Epidermal melanocyte (primary cell): ENCODE measurements around the gene PALS1.
A peak's percentile ranks its signal among the peaks of the same experiment; 100 is the strongest.

Source experiments
- DNase-seq: peaks from one replicate; pipeline ENCODE4 v3.0.0; 2011; ENCODE audit warnings: low spot score; ENCODE audit not compliant: insufficient read length

Gene PALS1

DNA sequence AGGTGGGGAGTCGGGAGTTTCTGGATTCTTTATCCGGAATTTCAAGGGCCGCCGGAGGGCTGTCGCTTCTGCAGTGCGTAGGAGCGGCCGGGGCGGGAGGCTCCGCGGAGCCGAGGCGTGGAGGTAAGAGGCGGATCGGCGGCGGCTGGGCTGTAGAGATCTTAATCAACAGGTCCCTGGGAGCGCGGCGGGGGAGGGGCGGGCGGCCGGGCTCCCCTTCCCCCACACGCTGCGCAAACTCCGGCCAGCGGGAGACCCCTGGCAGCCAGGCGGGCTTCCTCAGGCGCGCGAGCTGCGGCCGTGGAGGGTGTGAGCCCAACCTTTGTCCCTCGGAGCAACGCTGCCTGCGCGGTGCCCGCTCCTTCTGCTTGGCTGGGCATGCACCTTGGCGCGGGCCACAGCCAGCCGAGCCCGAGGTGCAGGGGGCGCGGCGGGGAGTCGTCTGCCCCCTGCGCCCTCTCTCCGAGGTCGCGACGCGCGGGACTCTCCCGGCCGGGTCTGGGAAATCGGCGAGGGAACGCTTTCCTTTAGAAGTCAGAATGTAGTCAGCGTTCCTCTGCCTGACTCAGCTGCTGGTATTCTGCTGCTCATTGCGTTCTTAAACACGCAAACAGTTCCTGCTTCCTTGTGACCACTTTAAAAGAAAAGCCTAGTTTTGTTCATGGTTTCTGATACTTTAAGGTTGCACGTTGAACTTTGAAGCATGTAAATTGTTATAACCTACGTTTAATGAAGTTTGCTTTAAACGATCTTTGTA, at the start of gene PALS1:
Gene PALS1, plus strand, starts transcription at position 25 of the 757 bp plus-strand sequence. CDS start 37,736 bp downstream, outside the sequence.
- no peak for DNase-seq

DNA sequence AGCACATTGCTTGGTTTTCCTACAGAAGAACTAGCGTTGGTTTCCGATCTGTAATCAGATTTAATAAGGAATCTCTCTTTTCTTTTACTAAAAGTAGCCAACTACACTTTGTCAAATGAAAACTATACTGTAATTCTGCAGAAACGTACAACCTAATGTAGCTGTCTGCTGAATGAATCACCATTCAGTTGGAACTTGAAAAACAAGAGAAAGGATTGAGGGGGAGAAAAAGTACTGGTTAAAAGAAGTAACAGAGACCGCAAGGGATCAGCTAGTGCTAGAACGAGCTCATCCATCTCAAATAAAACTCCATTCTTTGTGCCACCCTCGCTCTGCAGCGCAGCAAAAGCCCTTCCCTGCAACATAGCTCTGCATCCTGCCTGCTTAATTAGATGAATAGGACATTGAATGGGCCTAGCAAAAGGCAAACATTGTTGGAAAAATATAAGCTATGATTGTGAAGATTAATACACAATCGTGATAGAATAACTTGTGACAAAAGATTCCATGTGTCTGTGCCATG, 49.4 kb upstream of the PALS1 start:
- no peak for DNase-seq

DNA sequence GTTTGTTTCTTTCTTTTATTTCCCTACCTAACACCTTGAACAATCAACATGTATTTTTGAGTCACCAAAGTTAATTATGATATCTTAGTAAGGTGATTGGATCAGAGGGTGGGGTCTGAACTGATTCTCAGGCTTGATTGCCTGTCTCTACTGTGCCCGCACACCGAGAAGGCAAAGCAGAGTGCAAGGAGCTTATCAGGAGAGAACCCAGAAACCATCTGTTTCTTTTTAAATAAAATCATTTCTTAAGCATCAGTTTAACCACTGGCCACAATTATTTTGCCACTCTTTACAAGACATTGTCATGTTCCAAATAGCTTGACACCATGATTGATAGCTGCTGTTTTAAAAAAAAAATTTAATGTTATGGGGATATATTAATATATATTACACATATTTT, 48.9 kb upstream of the PALS1 start:
- DNase-seq, result no peak

DNA sequence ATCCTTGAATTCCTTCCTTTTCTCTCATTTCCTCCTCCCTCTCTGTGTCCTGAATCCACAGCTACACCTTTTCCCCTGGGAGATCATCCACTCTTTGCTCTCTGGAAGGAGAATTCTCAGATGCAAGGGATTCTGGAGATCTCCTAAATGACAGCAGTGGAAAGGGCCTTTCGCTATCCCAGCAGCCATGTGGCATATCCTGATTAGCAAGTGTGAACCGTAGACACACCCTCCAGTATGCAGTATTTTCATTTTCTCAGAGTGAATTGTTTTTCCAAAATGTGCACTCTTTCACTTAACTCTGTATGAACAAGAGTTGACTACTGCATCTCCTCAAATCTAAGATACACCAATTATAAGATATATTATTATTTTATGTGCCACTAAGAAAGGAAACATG, 46.0 kb upstream of the PALS1 start:
- DNase-seq, result no peak

DNA sequence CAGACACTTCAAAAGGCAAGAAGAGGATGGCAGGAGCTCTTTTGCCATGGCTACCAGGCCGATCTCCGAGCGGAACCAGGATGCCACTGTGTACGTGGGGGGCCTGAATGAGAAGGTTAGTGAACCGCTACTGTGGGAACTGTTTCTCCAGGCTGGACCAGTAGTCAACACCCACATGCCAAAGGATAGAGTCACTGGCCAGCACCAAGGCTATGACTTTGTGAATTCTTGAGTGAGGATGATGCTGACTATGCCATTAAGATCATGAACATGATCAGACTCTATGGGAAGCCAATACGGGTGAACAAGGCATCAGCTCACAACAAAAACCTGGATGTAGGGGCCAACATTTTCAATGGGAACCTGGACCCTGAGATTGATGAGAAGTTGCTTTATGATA, 42.2 kb upstream of the PALS1 start:
- DNase-seq, result no peak

DNA sequence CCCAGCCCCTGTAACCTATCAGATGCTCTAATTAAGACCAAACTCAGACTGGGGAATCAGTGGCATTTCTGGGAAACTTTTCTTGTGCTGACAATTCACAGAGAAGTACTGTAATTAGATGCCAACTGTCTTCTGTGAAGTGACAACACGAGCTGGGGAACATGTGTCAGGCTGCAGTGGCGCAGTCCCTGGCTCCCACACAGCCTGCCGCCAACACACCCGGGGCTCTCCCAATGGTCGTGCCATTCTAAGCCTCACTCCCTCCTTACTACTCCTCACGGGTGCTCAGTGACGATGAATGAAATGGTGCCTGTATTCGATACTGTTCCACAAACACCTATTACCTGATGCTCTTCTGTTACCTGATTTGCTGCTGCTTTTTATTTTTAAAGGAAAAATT, 33.4 kb upstream of the PALS1 start:
- DNase-seq, result no peak

DNA sequence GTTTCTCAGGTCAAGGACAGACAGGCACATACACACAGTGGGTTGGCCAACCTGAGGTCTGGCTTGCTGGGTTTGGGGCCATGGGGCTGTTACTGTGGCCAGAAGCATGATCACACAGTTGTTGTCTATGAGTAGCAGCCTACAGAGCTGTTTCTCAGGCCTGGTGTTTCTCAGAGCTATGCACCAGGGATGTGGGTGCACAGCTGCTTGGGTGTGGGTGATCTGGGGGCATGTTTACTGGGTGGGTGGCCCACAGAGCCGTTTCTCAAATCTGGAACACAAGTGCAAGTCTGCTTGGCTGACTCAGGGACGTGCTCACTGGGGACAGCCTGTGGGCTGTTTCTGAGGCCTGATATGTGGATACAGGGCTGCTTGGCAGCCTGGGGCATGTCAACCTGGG, 23.1 kb upstream of the PALS1 start:
- DNase-seq, result no peak

DNA sequence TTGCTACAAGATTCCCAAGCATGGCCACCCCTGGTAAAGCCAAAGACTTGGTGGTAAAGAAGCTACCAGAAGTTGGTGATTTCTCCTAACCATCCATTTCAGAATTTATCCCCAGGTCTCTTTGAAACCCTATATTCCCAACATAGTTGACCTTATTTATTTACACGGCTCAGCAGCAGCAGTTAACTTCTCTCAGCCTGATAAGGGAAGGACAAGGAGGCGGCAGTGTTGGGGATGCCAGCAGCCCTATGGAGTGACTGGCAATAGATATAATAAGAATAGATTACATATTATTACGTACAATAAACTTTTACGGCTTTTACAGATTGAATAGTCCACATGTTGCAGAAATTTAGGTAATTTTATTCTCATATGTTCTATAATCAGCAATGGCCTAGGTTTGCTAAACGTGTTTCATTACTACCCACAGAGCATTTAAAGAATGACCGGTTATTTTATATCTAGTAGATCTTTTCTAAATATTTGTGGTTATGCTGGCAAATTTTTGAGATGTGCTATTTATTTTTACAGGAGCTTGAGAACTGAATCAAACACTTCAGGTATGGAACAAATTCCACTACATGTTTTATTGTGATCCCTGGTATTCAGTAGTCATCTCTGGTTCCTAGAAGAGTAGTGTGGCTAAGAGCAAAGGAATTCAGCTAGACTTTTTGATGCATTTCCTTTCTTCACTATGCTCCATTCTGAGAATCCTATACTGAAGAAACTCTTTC, 19.8 kb upstream of the PALS1 start:
- DNase-seq, result no peak

DNA sequence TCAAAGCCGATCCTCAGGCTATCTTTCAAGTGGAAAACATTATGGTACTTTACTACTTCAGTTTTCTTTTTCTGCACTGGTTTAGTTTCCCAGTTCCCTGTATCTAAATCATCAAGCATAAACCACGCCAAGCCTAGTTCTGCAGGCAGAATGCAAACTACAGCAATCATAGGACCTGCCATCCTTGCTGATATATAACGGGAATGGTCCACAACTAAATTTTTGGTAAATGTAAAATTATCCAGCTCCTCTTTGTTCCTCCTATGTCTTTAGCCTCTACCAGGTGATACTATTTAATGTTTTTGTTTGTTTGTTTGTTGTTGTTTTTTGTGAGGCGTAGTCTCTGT, 19.3 kb upstream of the PALS1 start:
- DNase-seq, result no peak

DNA sequence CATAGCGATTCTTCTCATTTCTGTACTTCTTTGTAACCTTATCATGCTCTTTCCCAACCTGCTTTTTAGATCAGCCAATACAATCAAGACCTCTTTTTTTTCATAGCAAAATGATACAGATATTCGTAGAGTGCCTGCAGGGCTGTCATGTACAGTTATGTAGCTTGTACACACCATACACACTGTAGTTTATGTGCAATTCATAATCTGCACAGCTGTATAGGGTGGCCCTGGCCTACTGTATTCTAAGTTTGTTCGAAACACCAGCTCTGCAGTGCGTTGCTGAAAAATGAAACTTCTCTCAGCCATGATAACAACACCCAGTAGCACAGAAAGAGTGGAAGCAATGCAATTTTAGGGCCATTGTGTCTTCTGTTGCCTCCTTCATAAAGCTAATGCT, 15.7 kb upstream of the PALS1 start:
- no peak for DNase-seq

DNA sequence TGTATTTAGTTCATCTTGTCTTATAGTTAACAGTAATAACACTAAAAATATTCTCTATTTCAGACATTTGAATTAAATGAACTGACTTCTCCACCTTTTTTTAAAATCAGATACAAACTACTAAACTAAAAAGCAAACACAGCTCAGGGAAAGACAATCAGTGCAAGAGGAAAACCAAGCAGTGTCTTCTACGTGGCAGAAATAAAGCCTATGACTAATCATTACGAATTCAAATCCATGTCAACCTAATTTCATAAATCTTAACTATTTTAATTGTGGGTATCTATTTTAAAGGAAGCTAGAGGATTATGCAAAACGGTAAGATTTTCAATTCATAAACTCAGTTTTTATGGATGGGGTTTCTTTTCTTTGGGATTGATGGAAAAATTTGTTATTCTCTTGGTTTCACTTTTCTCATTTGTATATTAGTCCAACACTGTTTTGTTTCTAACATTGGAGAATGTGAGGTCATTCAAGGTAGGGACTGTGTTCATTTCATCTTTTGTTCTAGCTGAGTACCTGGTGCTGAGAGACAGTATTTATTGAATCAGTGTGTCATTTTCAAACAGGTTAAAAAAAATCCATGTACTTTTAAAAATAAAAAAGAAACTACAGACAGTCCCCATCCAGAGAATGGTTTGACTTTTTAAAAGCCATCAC, 12.8 kb upstream of the PALS1 start:
- DNase-seq, result no peak

DNA sequence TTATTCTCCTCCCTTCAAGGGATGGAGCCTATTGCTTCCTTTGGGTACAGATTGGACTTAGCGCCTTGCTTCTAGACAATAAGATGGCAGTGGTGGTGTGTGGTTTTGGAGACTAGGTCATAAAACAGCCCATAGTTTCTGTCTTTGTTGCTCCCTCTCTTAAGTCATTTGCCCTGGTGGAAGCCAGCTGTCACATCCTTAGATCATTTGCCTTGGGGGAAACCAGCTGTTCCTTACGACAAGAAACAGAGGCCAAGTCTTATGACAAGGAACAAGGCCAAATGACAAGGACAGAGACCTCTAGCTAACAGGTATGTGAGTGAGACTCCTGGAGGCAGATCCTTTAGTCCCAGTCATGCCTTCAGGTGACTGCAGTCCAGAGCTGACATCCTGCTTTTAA, 9.2 kb upstream of the PALS1 start:
- no peak for DNase-seq

DNA sequence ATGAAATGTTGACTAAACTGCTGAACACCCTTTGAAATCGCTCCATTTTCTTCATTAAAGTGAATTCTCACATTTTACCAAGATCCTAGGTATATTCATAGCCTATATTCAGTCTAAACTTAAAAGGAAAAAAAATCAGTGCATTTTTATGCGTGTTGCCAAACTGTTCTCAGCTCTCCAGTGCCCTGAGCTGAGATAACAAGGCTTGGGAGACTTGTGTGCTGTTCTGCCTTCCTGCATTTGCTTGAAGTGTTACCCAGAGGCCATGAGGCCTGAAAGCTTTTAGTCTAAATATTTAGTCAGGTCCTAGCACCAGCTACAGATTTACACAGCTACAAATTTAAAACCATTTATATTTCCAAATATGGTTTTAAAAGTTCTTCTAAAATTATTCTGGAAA, 8.6 kb upstream of the PALS1 start:
- no peak for DNase-seq

DNA sequence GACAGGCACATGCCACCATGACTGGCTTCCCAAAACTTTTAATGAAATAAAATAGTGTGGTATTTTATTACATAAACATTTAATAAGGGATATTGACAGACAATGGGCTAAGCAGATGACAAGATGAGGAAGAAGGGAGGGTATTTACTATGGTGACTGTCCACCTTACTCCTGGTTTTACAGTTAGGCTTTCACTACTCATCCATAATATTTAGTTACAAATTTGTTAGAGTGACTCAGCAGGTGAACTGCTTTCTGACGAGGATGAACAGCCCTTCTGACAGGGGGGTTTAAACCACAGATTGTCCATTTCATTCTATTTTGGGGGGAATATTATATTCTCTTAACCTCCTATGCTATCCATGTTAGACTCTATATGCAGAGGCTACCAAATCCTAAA, 3.6 kb upstream of the PALS1 start:
- no peak for DNase-seq

DNA sequence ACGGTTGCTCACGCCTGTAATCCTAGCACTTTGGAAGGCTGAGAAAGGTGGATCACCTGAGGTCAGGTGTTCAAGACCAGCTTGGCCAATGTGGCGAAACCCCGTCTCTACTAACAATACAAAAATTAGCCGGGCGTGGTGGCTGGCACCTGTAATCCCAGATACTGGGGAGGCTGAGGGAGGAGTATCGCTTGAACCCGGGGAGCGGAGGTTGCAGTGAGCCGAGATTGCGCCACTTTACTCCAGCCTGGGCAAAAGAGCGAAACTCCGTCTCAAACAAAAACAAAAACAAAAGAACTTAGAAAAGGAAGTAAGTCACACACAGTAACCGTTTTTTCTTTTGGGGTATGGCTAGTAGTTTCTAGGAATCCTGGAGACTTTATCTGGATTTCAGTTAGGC, 1.7 kb upstream of the PALS1 start:
- no peak for DNase-seq

DNA sequence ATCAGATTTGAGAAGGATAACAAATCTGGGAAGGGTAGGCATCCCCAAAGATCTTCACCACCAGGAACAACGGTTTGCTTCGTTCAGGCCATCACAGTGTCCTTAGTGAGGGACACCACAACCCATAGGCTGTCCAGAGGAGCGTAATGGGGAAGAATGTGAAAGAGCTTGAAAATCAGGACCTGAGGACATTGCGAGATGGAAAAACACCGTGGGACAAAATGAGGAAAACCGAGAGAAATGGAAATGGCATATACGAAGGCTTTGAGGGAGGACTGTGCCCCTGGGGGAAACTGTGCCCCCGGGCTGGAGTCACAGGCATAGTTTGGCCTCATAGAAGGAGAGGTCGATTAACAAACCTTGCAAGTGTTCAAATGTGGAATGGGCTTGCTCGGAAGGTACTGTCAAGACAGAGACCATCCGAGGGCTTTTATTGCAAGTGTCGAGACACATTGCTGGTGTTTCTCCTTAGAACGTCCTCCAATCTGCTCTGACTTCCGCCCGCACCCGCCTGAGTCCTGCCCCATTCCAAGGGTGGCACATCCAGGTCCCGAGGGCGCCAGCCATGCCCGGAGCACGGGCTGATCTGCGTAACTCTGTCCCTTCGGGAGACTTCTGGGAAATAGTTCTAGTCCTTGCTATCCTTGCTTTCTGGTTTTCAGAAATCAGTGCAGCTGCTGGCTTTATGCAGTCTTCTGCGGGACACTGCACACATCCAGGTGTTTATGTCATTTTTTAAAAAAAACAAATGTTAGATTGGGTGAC, 885 bp upstream of the PALS1 start:
- DNase-seq, result no peak

DNA sequence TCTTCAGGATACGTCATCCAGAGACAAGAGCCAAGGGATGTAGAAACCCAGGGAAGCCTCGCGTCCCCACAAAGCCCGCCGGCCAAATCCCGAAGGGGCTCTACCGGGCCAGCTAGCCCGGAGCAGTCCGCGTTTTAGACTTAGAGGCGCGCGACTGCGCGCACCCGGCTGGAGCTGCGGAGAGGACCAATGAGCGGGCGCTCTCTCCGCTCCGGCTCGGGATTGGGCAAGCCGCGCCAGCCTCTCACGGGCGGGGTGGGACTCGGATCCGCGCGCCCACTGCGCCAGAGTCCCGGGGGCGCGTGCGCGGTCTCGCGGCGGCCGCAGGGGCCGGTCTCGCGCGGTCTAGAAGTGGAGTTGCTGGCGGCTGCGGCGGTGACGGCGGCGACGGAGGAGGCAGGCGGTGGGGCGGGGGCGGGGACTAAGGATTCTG, 241 bp upstream of the PALS1 start:
- peak; percentile 86 for DNase-seq

DNA sequence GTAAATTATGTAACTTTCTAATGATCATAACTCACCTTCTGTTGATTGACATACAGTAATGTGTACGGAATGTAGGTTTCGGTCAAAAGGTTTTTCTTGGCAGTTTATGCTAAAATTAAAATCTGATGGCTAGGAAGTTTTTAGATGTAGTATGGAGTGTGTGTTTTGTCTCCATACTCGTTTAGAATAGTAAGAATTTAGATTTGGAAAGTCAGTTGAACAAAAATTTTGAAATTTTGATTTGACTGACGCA, 859 bp downstream of the PALS1 start:
- no peak for DNase-seq

DNA sequence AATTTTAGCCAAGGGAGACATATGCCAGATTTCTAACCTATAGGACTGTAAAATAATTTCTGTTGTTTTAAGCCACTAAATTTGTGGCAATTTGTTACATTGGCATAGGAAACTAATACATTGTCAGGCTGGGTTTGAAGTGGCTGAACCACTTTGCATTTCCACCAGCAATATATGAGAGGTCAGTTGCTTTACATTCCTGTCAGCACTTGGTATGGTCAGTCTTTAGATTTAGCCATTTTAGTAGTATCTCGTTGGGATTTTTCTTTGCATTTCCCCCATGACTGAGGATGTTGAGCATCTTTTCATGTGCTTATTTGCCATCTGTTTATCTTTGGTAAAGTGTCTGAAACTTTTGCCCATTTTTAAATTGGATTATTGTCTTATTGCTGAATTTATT, 3.9 kb downstream of the PALS1 start:
- DNase-seq, result no peak

DNA sequence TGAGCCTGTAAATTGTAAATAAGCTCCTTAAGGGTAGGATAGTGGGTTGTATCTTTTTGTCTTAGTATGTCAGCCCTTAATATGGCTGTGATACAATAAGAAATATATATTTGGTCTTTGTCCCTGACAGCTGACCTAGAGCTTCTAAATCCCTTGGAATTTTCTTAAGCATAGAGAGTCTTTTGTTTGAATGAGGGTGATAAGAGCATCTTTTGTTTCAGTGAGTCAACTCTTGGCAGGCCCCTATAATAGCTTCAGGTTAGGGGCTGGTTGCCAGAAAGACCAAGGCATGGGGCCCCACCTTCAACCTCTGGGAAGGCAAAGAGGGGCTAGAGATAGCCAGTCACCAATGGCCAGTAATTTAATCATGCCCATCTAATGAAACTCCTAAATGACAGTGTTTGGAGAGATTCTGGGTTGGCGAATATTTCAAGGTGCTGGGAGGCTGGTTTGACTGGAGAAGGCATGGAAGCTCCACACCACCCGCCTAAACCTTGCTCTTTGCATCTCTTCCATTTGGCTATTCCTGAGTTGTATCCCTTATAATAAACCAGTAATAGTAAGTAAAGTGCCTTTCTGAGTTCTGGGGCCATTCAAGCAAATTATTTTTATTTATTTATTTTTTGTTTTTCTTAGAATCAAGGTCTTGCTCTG, 10.5 kb downstream of the PALS1 start:
- no peak for DNase-seq

DNA sequence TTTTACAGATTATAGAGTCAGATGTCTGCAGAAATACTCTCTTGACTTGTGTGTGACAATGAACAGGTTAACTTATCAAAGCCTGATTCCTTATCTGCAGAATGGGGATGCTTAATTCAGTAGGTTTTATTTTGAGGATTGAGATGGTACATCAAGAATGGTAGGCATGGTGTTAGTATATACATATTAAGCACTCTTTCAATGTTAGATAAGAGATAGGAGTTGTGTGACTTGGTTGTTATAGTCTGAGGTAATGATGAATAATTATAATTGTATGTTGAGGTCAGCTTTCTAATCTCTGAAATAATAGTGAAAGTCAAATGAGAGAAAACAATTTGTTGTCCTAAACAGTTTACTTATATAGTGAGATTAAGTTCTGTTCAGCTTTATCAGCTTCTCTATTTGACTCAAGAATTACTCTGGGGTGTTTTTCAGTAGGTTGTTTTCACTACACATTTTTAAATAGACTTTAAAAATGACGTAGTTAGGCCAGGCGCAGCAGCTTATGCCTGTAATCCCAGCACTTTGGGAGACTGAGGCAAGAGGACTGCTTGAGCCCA, 11.9 kb downstream of the PALS1 start:
- DNase-seq, result no peak
